A549 (cell line): ENCODE measurements around the gene LGR5. TPM values are rescaled to one million over a fixed set of nuclear protein-coding genes. Genes with fewer than 3 reads are reported as not detected.

Source experiments
- ATAC-seq, 2 experiments: fragments of 200-7000 bp in 1 of 2; fragments of >200 bp in 1 of 2; cut with Nextera tagmentation in 1 of 2; cut with Tn5 transposase in 1 of 2; 3 replicates each; pipeline versions ENCODE4 v1.8.0 to v1.9.1; 2018 to 2020; ENCODE audit warnings: mild to moderate bottlenecking in 1 of 2, moderate library complexity in 1 of 2
- CTCF ChIA-PET: fragments of 300-600 bp; sonication (Branson Sonifier 250); formaldehyde crosslinking; extraction: SDS; loops from one replicate; lab custom pipeline; 2021; ENCODE audit warnings: antibody characterized with exemption, inconsistent platforms; lab: Yijun Ruan, JAX
- POLR2A ChIA-PET: fragments of 350-600 bp; formaldehyde crosslinking; extraction: SDS; loops from one replicate; lab custom pipeline; 2021; ENCODE audit warnings: antibody characterized with exemption, inconsistent platforms; lab: Yijun Ruan, JAX
- DNase-seq, 2 experiments: peaks; one replicate each; pipeline versions ENCODE4 v3.0.0 to v3.0.0-alpha.2; 2011 to 2016; ENCODE audit warnings: low read depth in 1 of 2, low spot score in 1 of 2
- FAIRE-seq: peaks from 2 replicates; lab custom pipeline; 2011; peaks lifted over from hg19 to GRCh38; lab: Jason Lieb, UNC
- H3K27ac ChIP-seq, 2 experiments: fragments of >200 bp; sonication (Bioruptor Twin); formaldehyde crosslinking; 3 replicates each; pipeline ENCODE4 v1.5.1; 2016 to 2017
- H3K4me1 ChIP-seq: fragments of >200 bp; sonication (Bioruptor Twin); formaldehyde crosslinking; 3 replicates; pipeline ENCODE4 v1.6.1; 2016
- H3K4me2 ChIP-seq: fragments of >200 bp; sonication (Bioruptor Twin); formaldehyde crosslinking; 3 replicates; pipeline ENCODE4 v1.6.1; 2016
- H3K4me3 ChIP-seq: fragments of >200 bp; sonication (Bioruptor Twin); formaldehyde crosslinking; 3 replicates; pipeline ENCODE4 v1.5.1; 2016
- H3K9me3 ChIP-seq: fragments of >200 bp; sonication (Bioruptor Twin); formaldehyde crosslinking; 3 replicates; pipeline ENCODE4 v1.6.1; 2016
- CTCF ChIP-seq: fragments of >200 bp; sonication (Bioruptor Twin); formaldehyde crosslinking; IDR thresholded peaks from 3 replicates; pipeline ENCODE4 v1.5.1; 2016
- ELK1 ChIP-seq: fragments of 150-350 bp; IDR thresholded peaks from 2 replicates; pipeline ENCODE4 v1.6.1; 2014; ENCODE audit warnings: low read depth, mild to moderate bottlenecking, low read length
- EP300 ChIP-seq, 2 experiments: fragments of >200 bp; sonication (Bioruptor Twin); formaldehyde crosslinking; IDR thresholded peaks; 2 replicates in 1 of 2; 3 replicates in 1 of 2; pipeline ENCODE4 v1.6.1; 2016 to 2017
- HDAC2 ChIP-seq: fragments of 200-600 bp; sonication (generic); IDR thresholded peaks from 2 replicates; pipeline ENCODE4 v1.6.1; 2016
- HOXB13 ChIP-seq: fragments of 250-450 bp; sonication (Bioruptor Pico); IDR thresholded peaks from 2 replicates; pipeline ENCODE4 v1.5.0; 2020; ENCODE audit warnings: low read depth, mild to moderate bottlenecking, moderate library complexity
- JUN ChIP-seq, 2 experiments: fragments of >200 bp; sonication (Bioruptor Twin); formaldehyde crosslinking; IDR thresholded peaks; 2 replicates in 1 of 2; 3 replicates in 1 of 2; pipeline ENCODE4 v1.6.1; 2016 to 2017
- KDM1A ChIP-seq: fragments of 200-600 bp; sonication (generic); IDR thresholded peaks from 2 replicates; pipeline ENCODE4 v1.6.1; 2016; ENCODE audit warnings: low read depth, mild to moderate bottlenecking
- NFE2L2 ChIP-seq: fragments of 150-350 bp; conservative IDR thresholded peaks from 2 replicates; pipeline ENCODE4 v1.6.1; 2014; ENCODE audit warnings: low read length
- PHF8 ChIP-seq: fragments of 200-600 bp; sonication (generic); IDR thresholded peaks from 2 replicates; pipeline ENCODE4 v1.6.1; 2016; ENCODE audit warnings: low read depth, mild to moderate bottlenecking, antibody characterized with exemption, moderate library complexity, borderline replicate concordance
- POLR2A ChIP-seq: IDR thresholded peaks from 2 replicates; pipeline ENCODE4 v1.6.1; 2012; ENCODE audit warnings: mild to moderate bottlenecking, low read length
- RAD21 ChIP-seq, 2 experiments: fragments of >200 bp in 1 of 2; sonication (Bioruptor Twin) in 1 of 2; formaldehyde crosslinking in 1 of 2; IDR thresholded peaks in 1 of 2; conservative IDR thresholded peaks in 1 of 2; 2 replicates in 1 of 2; 3 replicates in 1 of 2; pipeline ENCODE4 v1.6.1; 2012 to 2018; ENCODE audit warnings: inconsistent platforms in 1 of 2
- REST ChIP-seq: fragments of 200-600 bp; sonication (generic); IDR thresholded peaks from 2 replicates; pipeline ENCODE4 v1.6.1; 2016; ENCODE audit warnings: antibody characterized with exemption, mild to moderate bottlenecking, moderate library complexity
- USF2 ChIP-seq: fragments of 450-650 bp; IDR thresholded peaks from 2 replicates; pipeline ENCODE4 v1.6.1; 2014; ENCODE audit warnings: antibody characterized with exemption
- ZFP36 ChIP-seq: fragments of 450-650 bp; IDR thresholded peaks from 2 replicates; pipeline ENCODE4 v1.6.1; 2014; ENCODE audit warnings: borderline replicate concordance; ENCODE audit not compliant: partially characterized antibody
- ZNF302 ChIP-seq: fragments of 250-450 bp; sonication (Bioruptor Pico); IDR thresholded peaks from 2 replicates; pipeline ENCODE4 v1.9.0; 2021; ENCODE audit warnings: inconsistent platforms, mild to moderate bottlenecking, moderate library complexity
- WGBS: methylation state at CpG from one replicate; pipeline ENCODE4 v1.1.6; 2017; ENCODE audit errors: missing lambda C conversion rate; 5-methylcytosine and 5-hydroxymethylcytosine counted together
- polyA plus RNA-seq, 4 experiments: library from polyadenylated mRNA; depleted of rRNA in 3 of 4; stranded (reverse); fragments of >200 nt; fragmentation: RNase III in 1 of 4; extraction: RNeasy Plus Mini Kit Qiagen cat#74134 plus additional on column Dnase treatment in 1 of 4; gene quantifications; 2 replicates in 3 of 4; 3 replicates in 1 of 4; pipeline ENCODE4 v1.2.3, GENCODE V29; 2011 to 2017

LGR5 gene
- polyA plus RNA-seq, 2 of the 4 experiments (the other 2 are of a cell fraction): not detected

- CTCF ChIA-PET: no interaction called here
Measured at GRCh38 chr12:71541583-71541982, 102.0 kb downstream of the LGR5 start.

GRCh38 chr12:71546322-71546861 lies 106.8 kb downstream of the LGR5 start:
- POLR2A ChIA-PET: no interaction called here
- Histone ChIP-seq H3K9me3 (no peaks in the 10 kb centered on the region), H3K4me3 (no peak overlapping the region), H3K27ac (no peak overlapping the region)
- TF ChIP-seq PHF8 (no peak), EP300 (IDR thresholded peaks at IDR 0.05) (no peak), ZFP36 (no peak), POLR2A (no peak), JUN (IDR thresholded peaks at IDR 0.05) (no peak), ZNF302 (no peak), HOXB13 (CRISPR knock-in tag) (no peak)
- TF ChIP-seq, all 56 proteins: peak for 0
- Histone ChIP-seq H3K4me2 (no peak overlapping the region), H3K4me1 (no peaks in the 10 kb centered on the region)
- ATAC-seq: no peak
- WGBS: 88% methylated on average over 2 of the region's 2 CpGs
- CTCF ChIA-PET: interaction anchor here (1.0 kb wide), 1 partner anchor 47 kb away, joined by 3 read pairs; no protein-coding TSS in a partner anchor
- DNase-seq: no peak
- no peak for FAIRE-seq

More at GRCh38 chr12:71541583-71541982, 102.0 kb downstream of the LGR5 start:
- TF ChIP-seq USF2 (peak; percentile 49; the same call in 1 of the 2 replicates), NFE2L2 (no peak), REST (no peak)
- TF ChIP-seq, all 56 proteins: peak for 1
- no peak overlapping the region for H3K27ac ChIP-seq
- POLR2A ChIA-PET: no interaction called here
- ATAC-seq (peak in 1 of 2 experiments; percentile 40; a peak in 1 of 6 replicates), FAIRE-seq (no peak), DNase-seq (peak in 1 of 2 experiments; percentile 18)
- H3K9me3 ChIP-seq: no peaks in the 10 kb centered on the region
- WGBS: 11% methylated on average over 1 of the region's 1 CpG
- no peak overlapping the region for H3K4me2 ChIP-seq
- H3K4me1 ChIP-seq: no peaks in the 10 kb centered on the region
- no peak overlapping the region for H3K4me3 ChIP-seq

- no peaks in the 10 kb centered on the region for H3K4me1 ChIP-seq
- ATAC-seq (no peak), DNase-seq (no peak), FAIRE-seq (no peak)
- no peaks in the 10 kb centered on the region for H3K9me3 ChIP-seq
- H3K4me3 ChIP-seq: no peak overlapping the region
- TF ChIP-seq EP300 (IDR thresholded peaks at IDR 0.05): no peak
- no peak for TF ChIP-seq ELK1
- TF ChIP-seq CTCF: no peak
- no peak for TF ChIP-seq HOXB13 (CRISPR knock-in tag)
- TF ChIP-seq HDAC2: no peak
- TF ChIP-seq RAD21 (conservative IDR thresholded peaks at IDR 0.05 in 1 of 2, IDR thresholded peaks at IDR 0.05 in 1 of 2): no peak
- no peak for TF ChIP-seq REST
- no peak for TF ChIP-seq JUN (IDR thresholded peaks at IDR 0.05)
- no peak for TF ChIP-seq KDM1A
- TF ChIP-seq PHF8: no peak
- ChIA-PET CTCF (no interaction called here), POLR2A (no interaction called here)
- no peak overlapping the region for H3K27ac ChIP-seq
- WGBS: 64% methylated on average over 3 of the region's 3 CpGs
- H3K4me2 ChIP-seq: no peak overlapping the region
Measured at GRCh38 chr12:71548893-71549292, 109.3 kb downstream of the LGR5 start.
